IgD-negative memory B cell (primary cell): ENCODE data around the gene FAM222B. TPM values are rescaled to one million over a fixed set of nuclear protein-coding genes. Genes with fewer than 3 reads are reported as not detected.
A peak's percentile ranks its signal among the peaks of the same experiment; 100 is the strongest.
"Not testable (repeated sequence)": the region's sequence is repeated elsewhere in the genome, so short reads cannot be mapped to it uniquely, and the experiment has no call there.

ENCODE experiments used
- H3K27ac Mint-ChIP-seq, 3 donors: one replicate each; pipeline ENCODE4 v1.8.0; 2020 to 2022; ENCODE audit warnings: mild to moderate bottlenecking in 3 of 3, mixed read lengths in 3 of 3, moderate library complexity in 1 of 3
- H3K27me3 Mint-ChIP-seq: one replicate; pipeline ENCODE4 v1.8.0; 2021; ENCODE audit warnings: mixed read lengths
- H3K36me3 Mint-ChIP-seq: one replicate; pipeline ENCODE4 v1.8.0; 2020; ENCODE audit warnings: mild to moderate bottlenecking, mixed read lengths
- H3K4me1 Mint-ChIP-seq, 3 donors: one replicate each; pipeline ENCODE4 v1.8.0; 2020 to 2022; ENCODE audit warnings: mixed read lengths in 3 of 3, mild to moderate bottlenecking in 1 of 3
- H3K4me3 Mint-ChIP-seq, 4 donors: one replicate each; pipeline ENCODE4 v1.8.0; 2020 to 2022; ENCODE audit warnings: mild to moderate bottlenecking in 4 of 4, mixed read lengths in 4 of 4, moderate library complexity in 3 of 4
- H3K9me3 Mint-ChIP-seq, 3 donors: one replicate each; pipeline ENCODE4 v1.8.0; 2020 to 2021; ENCODE audit warnings: mixed read lengths in 3 of 3, mild to moderate bottlenecking in 1 of 3
- polyA plus RNA-seq: library from polyadenylated mRNA; unstranded; fragments of 300-500 nt; fragmentation: Illumina TruSeq; gene quantifications from one replicate; pipeline ENCODE4 v1.2.3, GENCODE V29; 2021

Gene FAM222B
- polyA plus RNA-seq, 1 donor from 2014 or later: 17.1 TPM

DNA sequence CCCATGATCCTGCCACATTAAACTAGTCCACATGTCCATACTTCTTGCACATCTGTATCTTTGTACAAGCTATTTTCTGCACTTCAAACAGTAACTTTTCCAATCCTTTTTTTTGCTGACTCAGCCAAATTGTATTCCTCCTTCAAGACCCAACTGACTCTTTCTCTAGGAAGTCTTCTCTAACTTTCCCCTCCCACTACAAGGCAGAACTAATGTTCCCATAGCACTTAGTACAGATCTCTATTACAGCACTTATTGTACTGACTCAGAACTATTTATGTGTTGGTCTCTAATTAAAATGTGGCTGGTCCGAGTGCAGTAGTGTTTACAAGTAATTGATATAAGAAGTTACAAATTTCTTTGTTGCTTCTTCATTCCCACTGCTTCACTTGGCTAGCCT is 8.2 kb downstream of the FAM222B start:
- Mint-ChIP-seq H3K27me3 (no peaks in the 10 kb centered on the region), H3K27ac (peak overlapping the region in 1 of 3 donors; percentile 3), H3K36me3 (peaks cover 2% of the 10 kb centered on the region), H3K9me3 (peaks cover 0 to under 1% (median 0%) of the 10 kb centered on the region in 3 donors), H3K4me3 (no peak overlapping the region), H3K4me1 (peaks cover 7 to 13% (median 10%) of the 10 kb centered on the region in 3 donors)

DNA sequence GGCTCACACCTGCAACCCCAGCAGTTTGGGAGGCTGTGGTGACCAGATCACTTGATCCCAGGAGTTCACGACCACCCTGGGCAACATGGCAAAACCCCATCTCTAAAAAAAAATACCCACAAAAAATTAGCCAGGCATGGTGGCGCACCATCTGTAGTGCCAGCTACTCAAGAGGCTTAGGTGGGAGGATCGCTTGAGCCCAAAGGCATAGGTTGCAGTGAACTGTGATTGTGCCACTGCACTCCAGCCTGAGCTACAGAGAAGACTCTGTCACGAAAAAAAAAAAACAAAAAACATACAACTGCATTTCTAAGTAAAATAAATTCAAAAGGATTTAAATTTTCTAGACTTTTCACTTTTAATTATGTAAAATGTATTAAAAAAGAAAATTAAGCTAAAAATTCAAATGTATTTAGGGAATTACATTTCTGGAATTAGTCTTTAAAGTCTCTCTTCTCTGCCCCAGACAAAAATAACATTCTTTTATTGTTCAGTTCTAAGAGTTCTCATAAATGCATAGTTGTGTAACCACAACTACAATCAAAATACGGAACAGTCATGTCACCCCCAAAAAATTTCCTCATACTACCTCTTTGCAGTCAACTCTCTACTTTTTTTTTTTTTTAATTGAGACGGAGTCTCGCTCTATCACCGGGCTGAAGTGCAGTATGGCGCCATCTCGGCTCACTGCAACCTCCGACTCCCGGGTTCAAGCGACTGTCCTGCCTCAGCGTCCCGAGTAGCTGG is 14.1 kb downstream of the FAM222B start:
- H3K4me3 Mint-ChIP-seq: no peak overlapping the region
- H3K27ac Mint-ChIP-seq: no peak overlapping the region
- H3K4me1 Mint-ChIP-seq: peaks cover 4 to 8% (median 6%) of the 10 kb centered on the region in 3 donors
- H3K9me3 Mint-ChIP-seq: peaks cover 0 to 2% (median 0%) of the 10 kb centered on the region in 3 donors
- peaks cover 6% of the 10 kb centered on the region for H3K36me3 Mint-ChIP-seq
- no peaks in the 10 kb centered on the region for H3K27me3 Mint-ChIP-seq

DNA sequence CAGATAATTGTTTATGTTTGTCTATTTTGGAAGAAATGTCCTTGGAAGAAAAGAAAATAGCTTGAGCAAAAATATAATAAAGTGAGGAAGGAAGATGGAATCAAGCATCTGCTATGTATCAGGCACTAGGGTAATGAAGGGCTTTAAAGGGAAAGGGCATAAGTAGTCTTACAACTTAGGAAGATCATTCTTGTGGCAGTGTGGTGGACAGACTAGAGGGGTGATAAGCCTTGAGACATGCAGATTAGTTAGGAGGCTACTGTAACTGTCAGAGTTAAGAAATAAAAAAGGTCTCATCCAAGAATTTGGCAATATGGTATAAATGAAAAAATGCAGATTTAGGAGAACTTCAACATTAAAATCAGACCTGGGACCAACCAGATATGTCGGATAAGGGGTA is 14.9 kb downstream of the FAM222B start:
- H3K27ac Mint-ChIP-seq: no peak overlapping the region
- peaks cover 4 to 9% (median 8%) of the 10 kb centered on the region in 3 donors for H3K4me1 Mint-ChIP-seq

DNA sequence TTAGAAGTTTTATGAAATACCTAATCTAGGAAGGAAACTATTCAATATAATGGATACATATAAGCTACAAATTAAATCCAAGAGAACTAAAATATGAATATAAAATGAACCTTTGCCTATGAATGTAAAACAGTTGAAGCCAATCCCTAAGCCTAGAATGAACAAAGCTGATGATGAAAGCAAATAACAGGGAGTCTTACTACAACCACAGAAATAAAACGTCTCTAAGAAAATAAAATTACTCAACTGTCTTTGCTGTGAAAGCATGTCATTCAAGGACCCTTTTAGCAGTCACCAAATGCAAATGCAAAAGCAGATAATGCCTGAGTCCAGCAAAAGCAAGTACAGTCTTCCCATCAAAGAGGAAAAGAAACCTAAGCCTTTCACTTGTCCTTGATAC is 23.0 kb downstream of the FAM222B start:
- H3K4me3 Mint-ChIP-seq: no peak overlapping the region

More for the DNA sequence above, 14.9 kb downstream of the FAM222B start:
- Mint-ChIP-seq H3K27me3 (no peaks in the 10 kb centered on the region), H3K36me3 (peaks cover 6% of the 10 kb centered on the region), H3K4me3 (no peak overlapping the region), H3K9me3 (peaks cover 0 to 2% (median 0%) of the 10 kb centered on the region in 3 donors)

DNA sequence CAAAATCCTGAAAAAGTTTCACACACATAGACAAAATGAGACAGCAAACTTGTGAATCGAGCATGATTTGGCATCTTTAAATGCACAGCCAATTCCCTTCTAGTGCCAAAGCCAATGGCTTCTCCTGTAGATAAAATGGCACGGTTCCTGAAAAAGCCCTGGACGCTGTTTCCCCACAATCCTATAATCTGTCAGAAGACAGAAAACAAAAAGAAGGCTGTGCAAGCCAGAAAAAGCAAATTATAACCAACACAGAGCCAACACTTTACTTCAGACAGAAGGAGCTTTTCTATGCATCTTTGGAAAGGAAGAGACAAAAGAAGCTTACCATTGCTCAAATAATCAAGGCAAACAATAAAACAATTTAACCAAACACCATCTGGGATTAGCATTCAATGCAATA is 23.8 kb downstream of the FAM222B start:
- Mint-ChIP-seq H3K4me3 (no peak overlapping the region), H3K27me3 (no peaks in the 10 kb centered on the region), H3K36me3 (no peaks in the 10 kb centered on the region), H3K27ac (peak overlapping the region in 2 of 3 donors; percentile 42 to 43), H3K9me3 (no peaks in the 10 kb centered on the region), H3K4me1 (peaks cover 1 to 20% (median 7%) of the 10 kb centered on the region in 3 donors)

More for the DNA sequence above, 23.0 kb downstream of the FAM222B start:
- H3K27me3 Mint-ChIP-seq: no peaks in the 10 kb centered on the region
- H3K9me3 Mint-ChIP-seq: no peaks in the 10 kb centered on the region
- peaks cover 1 to 20% (median 8%) of the 10 kb centered on the region in 3 donors for H3K4me1 Mint-ChIP-seq
- H3K27ac Mint-ChIP-seq: peak overlapping the region in 1 of 3 donors; percentile 71
- H3K36me3 Mint-ChIP-seq: no peaks in the 10 kb centered on the region

DNA sequence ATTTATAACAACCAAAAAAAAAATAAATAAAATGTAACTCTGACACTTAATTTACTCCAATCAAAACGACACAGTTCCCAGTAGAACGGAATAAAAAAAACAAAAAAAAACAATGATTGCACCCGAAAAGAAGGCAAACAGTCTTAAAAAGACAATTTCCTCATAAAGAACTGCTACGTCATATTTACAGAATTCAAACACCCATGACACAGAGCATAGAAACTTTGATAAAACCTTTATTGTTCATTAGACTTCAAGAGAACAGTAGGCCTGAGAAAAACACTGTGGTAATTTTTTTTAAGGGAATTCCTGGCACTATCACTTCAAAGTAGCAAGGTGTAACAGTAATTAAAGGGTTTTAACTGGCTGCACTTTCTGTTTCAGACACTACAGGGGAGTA is 26.1 kb downstream of the FAM222B start:
- peak overlapping the region in 2 of 4 donors; percentile 11 to 60 for H3K4me3 Mint-ChIP-seq
- no peaks in the 10 kb centered on the region for H3K27me3 Mint-ChIP-seq
- no peaks in the 10 kb centered on the region for H3K9me3 Mint-ChIP-seq
- H3K27ac Mint-ChIP-seq: no peak overlapping the region
- peaks cover 3 to 25% (median 12%) of the 10 kb centered on the region in 3 donors for H3K4me1 Mint-ChIP-seq
- H3K36me3 Mint-ChIP-seq: no peaks in the 10 kb centered on the region

DNA sequence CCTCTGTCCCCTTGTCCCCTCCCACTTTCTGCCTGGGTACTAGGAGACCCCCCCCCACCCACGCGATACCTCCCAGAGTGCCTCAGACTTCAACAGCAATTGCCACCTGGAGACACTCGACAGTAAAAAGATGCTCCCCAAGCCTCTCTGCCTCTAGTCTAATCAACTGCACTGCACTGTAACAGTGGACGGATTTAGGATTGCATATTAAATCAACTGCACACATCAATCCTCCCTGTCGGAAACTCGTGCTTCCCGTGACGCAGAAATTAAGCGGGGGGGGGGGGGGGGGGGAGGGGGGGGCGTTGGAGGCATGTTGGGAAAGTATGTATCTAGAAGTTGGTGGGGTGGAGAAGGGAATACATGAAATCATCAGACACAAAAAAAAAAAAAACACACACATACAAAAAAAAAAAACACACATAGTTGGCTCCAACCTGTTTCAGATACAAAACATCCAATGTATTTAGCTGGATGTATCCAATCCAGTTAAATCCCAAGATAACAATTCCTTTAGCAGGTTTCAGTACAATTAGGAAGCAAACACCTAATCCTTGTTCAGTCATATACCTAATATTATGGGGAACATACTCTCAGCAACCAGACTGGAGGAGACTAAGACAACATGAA is 29.7 kb downstream of the FAM222B start:
- Mint-ChIP-seq H3K36me3 (no peaks in the 10 kb centered on the region), H3K27me3 (no peaks in the 10 kb centered on the region), H3K4me1 (peaks cover 14 to 29% (median 22%) of the 10 kb centered on the region in 3 donors), H3K4me3 (peak overlapping the region; percentile 89 to 99 (median 96)), H3K27ac (peak overlapping the region; percentile 90 to 98 (median 94)), H3K9me3 (no peaks in the 10 kb centered on the region)

DNA sequence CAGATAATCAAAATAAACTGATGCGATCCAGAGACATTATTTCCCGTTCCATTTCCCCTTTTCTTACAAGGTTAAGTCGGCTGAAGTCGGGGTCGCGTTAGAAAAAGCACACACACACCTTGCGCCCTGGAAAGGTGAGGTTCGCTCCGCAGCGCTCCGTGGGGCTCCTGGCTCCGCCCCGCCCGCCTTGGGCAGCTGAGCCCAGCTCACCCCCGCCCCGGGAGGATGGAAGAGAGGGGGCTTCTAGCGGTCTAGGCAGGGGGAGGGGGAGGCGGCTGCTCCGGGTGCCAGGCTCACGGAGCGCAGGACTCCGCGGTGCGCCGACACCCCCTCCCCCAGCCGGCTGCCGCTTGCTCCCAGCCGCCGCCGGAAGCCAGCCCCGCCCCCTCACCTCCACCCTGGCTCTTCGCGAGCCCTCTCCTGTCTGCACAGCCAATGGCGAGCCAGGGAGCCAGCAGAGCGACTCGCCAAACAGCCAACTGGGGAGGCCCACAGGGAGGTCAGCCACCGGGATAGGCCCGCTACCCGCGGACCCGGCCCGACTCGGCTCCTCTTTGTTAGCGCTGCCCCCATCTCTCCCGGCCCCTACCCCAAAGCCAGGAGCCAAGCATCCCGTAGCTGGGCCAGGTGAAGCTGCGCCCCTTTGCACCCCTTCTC is 30.4 kb downstream of the FAM222B start:
- Mint-ChIP-seq H3K36me3 (no peaks in the 10 kb centered on the region), H3K27me3 (no peaks in the 10 kb centered on the region), H3K9me3 (no peaks in the 10 kb centered on the region), H3K27ac (peak overlapping the region; percentile 90 to 98 (median 94)), H3K4me1 (peaks cover 15 to 29% (median 24%) of the 10 kb centered on the region in 3 donors), H3K4me3 (peak overlapping the region; percentile 89 to 99 (median 96))

DNA sequence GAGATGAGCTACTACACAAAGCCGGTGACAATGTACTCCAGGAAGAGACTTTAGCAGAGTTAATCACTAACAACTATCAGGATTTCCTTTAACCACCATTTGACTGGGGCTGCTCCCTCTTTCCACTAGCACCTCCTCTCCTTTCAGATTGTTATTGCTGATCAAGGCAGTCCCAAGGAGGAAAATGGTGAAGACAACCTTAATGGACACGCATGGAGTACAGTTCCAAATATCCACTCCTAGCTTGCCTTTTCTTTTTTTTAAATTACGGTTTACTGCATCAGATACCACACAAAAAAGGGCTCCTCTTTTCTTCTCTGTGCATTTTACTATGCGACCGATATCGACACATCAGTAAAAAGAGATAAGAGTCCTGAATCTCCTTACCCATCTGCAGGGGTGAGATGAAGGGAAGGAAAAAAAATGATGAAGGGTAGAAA is 30.9 kb downstream of the FAM222B start:
- H3K27ac Mint-ChIP-seq: peak overlapping the region; percentile 90 to 98 (median 91)
- H3K36me3 Mint-ChIP-seq: no peaks in the 10 kb centered on the region
- H3K4me1 Mint-ChIP-seq: peaks cover 15 to 29% (median 24%) of the 10 kb centered on the region in 3 donors
- H3K27me3 Mint-ChIP-seq: no peaks in the 10 kb centered on the region
- H3K4me3 Mint-ChIP-seq: peak overlapping the region; percentile 89 to 99 (median 96)
- H3K9me3 Mint-ChIP-seq: no peaks in the 10 kb centered on the region

DNA sequence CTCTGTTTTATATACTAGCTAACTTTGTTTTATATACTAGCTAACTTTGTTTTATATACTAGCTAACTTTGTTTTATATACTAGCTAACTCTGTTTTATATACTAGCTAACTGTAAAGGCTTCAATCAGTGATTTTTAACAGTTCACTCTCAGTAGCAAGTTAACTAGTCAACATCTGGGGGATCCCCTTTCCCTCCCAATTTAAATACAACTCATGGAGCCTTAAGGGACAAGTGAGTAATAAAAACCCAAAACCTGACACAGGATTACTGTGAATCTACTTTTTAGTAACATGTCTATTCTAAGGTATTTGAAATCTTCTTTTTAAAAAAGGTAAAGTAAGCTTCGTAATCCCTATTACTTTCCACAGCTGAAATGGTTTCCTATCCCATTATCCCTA is 32.2 kb downstream of the FAM222B start:
- Mint-ChIP-seq H3K9me3 (no peaks in the 10 kb centered on the region), H3K4me3 (peak overlapping the region in 2 of 4 donors; percentile 58 to 94), H3K27me3 (no peaks in the 10 kb centered on the region), H3K27ac (peak overlapping the region in 1 of 3 donors; percentile 67), H3K4me1 (peaks cover 15 to 29% (median 26%) of the 10 kb centered on the region in 3 donors), H3K36me3 (no peaks in the 10 kb centered on the region)

DNA sequence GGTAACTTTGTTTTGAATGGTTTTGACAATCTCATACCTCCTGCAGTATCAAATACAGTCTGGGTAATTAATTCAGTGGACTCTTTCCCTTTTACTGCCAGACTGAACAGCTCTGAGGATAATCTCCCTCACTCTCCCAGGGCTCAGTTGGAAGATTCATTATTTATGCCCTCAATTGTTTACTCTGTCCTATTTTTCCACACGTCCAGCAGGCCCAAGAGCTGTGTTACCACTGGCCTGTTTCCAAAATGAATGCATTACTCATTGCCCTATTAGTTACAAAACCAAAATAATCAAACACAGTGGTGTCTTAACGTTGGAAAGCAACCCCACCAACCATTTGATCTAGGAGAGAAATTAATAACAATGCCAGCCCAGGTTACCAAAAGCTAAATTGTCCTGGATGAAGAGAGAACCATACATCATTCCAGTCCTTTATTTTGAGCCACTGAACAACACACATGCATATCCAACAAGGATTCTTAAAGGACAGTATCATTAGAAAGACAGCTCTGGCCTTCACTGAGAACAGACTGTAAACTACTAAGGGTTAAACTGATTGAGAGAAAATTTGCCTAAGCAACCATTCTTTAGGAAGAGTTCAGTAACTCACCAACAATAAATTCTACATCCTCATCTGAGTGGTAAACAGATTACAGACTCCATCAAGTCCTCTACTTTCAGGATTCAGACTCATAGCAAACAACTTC is 34.5 kb downstream of the FAM222B start:
- Mint-ChIP-seq H3K27ac (peak overlapping the region; percentile 55 to 68 (median 57)), H3K36me3 (no peaks in the 10 kb centered on the region), H3K27me3 (no peaks in the 10 kb centered on the region), H3K4me1 (peaks cover 17 to 27% (median 25%) of the 10 kb centered on the region in 3 donors), H3K4me3 (peak overlapping the region in 1 of 4 donors; percentile 67), H3K9me3 (no peaks in the 10 kb centered on the region)

DNA sequence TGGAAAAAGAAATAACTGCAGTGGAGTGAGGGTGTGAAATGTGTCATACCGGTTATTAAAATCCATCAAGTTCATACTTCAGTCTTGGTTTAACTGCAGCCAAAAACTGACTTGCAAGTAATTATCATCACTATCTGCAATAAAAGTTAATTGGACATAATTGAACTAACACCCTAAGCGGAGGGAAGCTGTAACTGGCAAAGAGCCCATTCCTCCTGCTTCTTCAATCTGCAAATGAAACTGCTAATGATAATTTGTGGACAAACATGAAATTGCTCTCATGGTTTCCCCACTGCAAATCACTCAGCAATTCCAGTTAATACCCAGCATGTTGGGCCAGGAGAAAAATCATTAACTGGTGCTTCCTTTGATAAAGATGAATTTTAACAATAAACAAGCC is 46.5 kb downstream of the FAM222B start:
- Mint-ChIP-seq H3K36me3 (peaks cover 6% of the 10 kb centered on the region), H3K4me3 (no peak overlapping the region), H3K9me3 (no peaks in the 10 kb centered on the region), H3K27me3 (no peaks in the 10 kb centered on the region), H3K4me1 (peaks cover 0 to 9% (median 2%) of the 10 kb centered on the region in 3 donors), H3K27ac (no peak overlapping the region)

DNA sequence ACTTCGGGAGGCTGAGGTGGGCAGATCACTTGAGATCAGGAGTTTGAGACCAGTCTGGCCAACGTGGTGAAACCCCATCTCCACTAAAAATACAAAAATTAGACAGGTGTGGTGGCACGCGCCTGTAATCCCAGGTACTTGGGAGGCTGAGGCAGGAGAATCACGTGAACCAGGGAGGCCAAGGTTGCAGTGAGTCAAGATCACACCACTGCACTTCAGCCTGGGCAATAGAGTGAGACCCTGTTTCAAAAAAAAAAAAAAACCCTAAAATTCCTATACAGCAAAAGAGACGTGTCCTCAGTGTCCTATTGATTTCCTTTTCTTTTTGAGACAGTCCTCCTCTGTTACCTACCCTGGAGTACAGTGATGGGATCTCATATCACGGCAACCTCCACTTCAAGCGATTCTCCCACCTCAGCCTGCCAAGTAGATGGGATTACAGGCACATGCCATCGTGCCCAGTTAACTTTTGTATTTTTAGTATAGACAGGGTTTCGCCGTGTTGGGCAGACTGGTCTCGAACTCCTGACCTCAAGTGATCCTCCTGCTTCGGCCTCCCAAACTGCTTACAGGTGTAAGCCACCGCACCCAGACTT is 47.6 kb downstream of the FAM222B start:
- not testable (repeated sequence) for H3K27me3 Mint-ChIP-seq, H3K4me3 Mint-ChIP-seq, H3K9me3 Mint-ChIP-seq, H3K27ac Mint-ChIP-seq, H3K36me3 Mint-ChIP-seq
- H3K4me1 Mint-ChIP-seq: peaks cover 2 to 14% (median 2%) of the 10 kb centered on the region in 3 donors
